H4 (cell line): ENCODE measurements around the gene PKMYT1. TPM values are rescaled to one million over a fixed set of nuclear protein-coding genes. Genes with fewer than 3 reads are reported as not detected.

Experiments used
- DNase-seq: peaks from one replicate; pipeline ENCODE4 v3.0.0-alpha.2; 2015; ENCODE audit warnings: low spot score
- total RNA-seq: library from RNA; depleted of rRNA; stranded (reverse); fragments of >200 nt; shearing (Covaris generic); gene quantifications from 2 replicates; pipeline ENCODE4 v1.2.3, GENCODE V29; 2014

The PKMYT1 gene
- total RNA-seq, 1 experiment from 2014 or later: 19.9 TPM

- no peak for DNase-seq
These were observed 6.5 kb downstream of the PKMYT1 start for GRCh38 chr16:2973605-2974318.

GRCh38 chr16:2973093-2973492 is 7.2 kb downstream of the PKMYT1 start:
- DNase-seq: no peak

- no peak for DNase-seq
These were observed 8.1 kb downstream of the PKMYT1 start for GRCh38 chr16:2971985-2972784.

- DNase-seq: no peak
These were observed 8.9 kb downstream of the PKMYT1 start for GRCh38 chr16:2971134-2971984.

DNA sequence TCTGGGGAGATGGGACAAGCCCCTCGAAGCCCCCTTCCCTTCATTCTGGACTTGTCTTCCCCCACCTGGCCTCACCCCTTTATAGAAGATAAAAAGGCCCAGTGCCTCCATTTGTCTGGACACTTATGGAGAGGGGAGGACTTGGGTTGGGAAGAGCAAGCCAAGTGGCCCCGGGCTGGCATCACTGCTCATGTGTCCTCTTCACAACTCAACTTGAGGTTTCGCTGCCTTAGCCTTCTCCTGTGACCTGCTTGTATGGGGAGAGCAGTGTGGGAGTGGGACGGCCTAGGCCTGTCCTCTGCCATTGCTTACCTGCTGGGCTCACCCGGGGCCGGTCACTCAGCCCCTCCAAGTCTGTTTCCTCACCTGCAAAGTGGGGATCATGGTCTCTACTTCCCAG is 9.7 kb downstream of the PKMYT1 start:
- no peak for DNase-seq

- DNase-seq: peak; percentile 50
These were observed 10.4 kb downstream of the PKMYT1 start for GRCh38 chr16:2969545-2970521.

DNA sequence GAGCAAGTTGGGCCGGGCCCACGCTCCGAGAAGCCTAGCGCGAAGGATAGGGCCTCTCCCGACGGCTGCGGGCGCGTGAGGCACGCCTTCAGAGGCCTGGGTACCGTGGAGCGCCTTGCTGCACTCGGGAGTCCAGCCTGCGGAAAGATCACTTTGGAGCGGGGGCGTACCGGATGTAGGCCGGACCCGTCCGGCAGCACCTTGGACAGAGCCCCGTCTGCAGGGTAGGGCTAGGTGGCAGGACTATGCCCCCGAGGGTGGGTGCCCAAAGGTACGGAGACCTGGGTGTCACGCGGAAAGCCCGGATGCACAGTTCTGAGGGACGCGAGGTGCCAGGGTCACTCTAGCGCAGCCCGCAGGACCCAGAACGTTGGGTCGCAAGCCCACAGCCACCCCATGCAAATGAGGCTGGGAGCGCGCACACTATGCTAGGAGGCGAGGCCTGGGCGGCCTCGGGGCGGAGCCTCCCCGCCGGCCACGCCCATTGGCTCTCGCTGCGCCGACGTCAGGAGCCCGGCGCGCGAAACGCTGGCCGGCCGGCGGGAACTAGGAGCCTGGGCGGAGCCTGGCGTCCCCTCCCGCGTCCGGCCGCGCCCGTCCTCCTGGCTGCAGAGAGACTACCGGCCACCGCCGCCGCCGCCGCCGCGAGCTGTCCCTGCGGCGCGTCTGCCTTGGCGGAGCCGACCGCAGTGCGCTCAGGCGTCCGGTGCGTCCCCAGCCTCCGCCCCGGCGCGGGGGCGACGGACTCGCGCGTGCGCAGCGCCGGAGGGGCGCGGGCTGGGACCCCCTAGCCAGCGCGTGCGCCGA is 11.3 kb downstream of the PKMYT1 start, which contains the start of gene PAQR4:
Gene PAQR4, plus strand, starts transcription at position 611 of the 807 bp plus-strand sequence. CDS start 327 bp downstream, outside the sequence.
- DNase-seq: peak; percentile 69

GRCh38 chr16:2968368-2968737 is 11.9 kb downstream of the PKMYT1 start:
- no peak for DNase-seq

DNA sequence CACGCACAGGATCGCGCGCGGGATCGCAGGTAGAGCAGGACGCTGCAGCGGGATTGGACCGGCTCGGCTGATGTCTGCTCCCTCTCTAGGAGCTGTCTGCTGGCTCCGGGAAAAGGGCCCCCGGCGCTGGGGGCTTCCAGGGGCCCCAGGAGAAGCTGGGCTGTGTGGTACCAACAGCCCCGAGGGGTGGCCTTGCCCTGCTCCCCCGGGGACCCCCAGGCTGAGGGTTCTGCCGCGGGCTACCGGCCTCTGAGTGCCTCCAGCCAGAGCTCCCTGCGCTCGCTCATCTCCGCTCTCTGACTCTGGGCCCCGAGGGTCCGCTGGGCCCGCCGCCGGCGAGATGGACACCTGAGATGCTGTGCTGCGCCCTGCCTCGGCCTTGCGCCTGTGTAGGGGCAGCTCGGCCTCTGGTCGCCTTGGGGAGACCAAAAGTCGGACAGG is 12.5 kb downstream of the PKMYT1 start:
- DNase-seq: no peak

GRCh38 chr16:2967211-2967631 is 13.0 kb downstream of the PKMYT1 start:
- DNase-seq: no peak

GRCh38 chr16:2966808-2967191 is 13.4 kb downstream of the PKMYT1 start:
- DNase-seq: no peak

GRCh38 chr16:2966043-2966807 is 14.0 kb downstream of the PKMYT1 start:
- DNase-seq: no peak

DNA sequence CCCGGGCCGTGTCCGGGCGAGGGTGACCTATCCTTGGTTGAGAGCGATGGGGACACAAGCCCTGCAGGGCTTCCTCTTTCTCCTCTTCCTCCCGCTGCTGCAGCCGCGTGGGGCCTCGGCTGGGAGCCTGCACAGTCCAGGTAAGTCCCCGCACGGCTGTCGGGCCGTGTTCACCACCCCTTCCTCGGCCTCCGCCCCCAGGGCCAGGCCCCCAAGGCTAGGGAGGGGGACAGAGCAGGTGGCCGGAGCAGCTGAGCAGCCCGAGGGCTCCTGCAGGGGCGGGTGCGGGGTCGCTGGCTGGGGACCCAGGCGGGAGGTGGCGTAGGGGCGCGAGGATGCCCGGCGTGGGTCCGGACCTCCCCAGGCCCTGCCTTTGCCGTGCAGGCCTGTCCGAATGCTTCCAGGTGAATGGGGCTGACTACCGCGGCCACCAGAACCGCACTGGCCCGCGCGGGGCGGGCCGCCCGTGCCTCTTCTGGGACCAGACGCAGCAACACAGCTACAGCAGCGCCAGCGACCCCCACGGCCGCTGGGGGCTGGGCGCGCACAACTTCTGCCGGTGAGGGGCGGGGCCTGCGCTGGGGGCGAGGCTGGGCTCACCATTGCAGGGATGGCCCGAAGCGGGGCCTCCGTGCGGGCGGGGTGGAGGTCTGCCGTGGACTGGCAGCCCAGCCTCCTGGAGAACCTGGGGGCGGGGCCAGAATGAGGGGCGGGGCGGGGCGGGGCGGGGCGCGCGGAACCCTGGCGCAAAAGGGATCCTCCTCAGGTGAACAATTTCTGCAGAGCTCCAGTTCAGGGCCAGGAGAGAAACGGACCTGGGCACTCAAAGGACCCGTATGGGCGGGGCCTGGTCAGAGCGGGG is 15.5 kb downstream of the PKMYT1 start:
- DNase-seq: peak; percentile 72

- DNase-seq: peak; percentile 71
These were observed 16.3 kb downstream of the PKMYT1 start, which contains the start of gene KREMEN2 for GRCh38 chr16:2963723-2964474. TSS of gene KREMEN2 (plus strand) at chr16:2964275. CDS start at chr16:2964521, 246 bp downstream.

- DNase-seq: no peak
These were observed 17.0 kb downstream of the PKMYT1 start for GRCh38 chr16:2963074-2963722.

GRCh38 chr16:2962334-2963073 is 17.7 kb downstream of the PKMYT1 start:
- no peak for DNase-seq
